Renal pelvis (tissue), 4 donors: ENCODE results near the gene NODAL. TPM values are rescaled to one million over a fixed set of nuclear protein-coding genes. Genes with fewer than 3 reads are reported as not detected.

Source experiments
- DNase-seq: peaks from one replicate; pipeline ENCODE4 v3.0.0-alpha.2; 2013
- polyA plus RNA-seq, 3 donors: library from polyadenylated mRNA; unstranded; fragments of 120-200 nt; gene quantifications; one replicate each; pipeline ENCODE4 v1.2.1, GENCODE V29; 2013; ENCODE audit not compliant: insufficient read length in 3 of 3

NODAL gene
- polyA plus RNA-seq, 3 donors, result 0.14 to 1.1 (median 0.44) TPM

GRCh38 chr10:70465278-70465677, 23.8 kb upstream of the NODAL start:
- no peak for DNase-seq

GRCh38 chr10:70462349-70462984, 21.0 kb upstream of the NODAL start:
- no peak for DNase-seq

- DNase-seq, result no peak
Observed at GRCh38 chr10:70461397-70462348, 20.2 kb upstream of the NODAL start.

GRCh38 chr10:70459774-70460490, 18.5 kb upstream of the NODAL start:
- no peak for DNase-seq

- DNase-seq, result no peak
Observed at GRCh38 chr10:70459061-70459773, 17.7 kb upstream of the NODAL start.

- no peak for DNase-seq
Observed at GRCh38 chr10:70458329-70459060, 17.0 kb upstream of the NODAL start.

- no peak for DNase-seq
Observed at GRCh38 chr10:70457759-70458305, 16.4 kb upstream of the NODAL start.

GRCh38 chr10:70456164-70456563, 14.7 kb upstream of the NODAL start:
- no peak for DNase-seq

- DNase-seq, result no peak
Observed at GRCh38 chr10:70455213-70455630, 13.7 kb upstream of the NODAL start.

- DNase-seq, result no peak
Observed at GRCh38 chr10:70448236-70448635, 6.8 kb upstream of the NODAL start.

- DNase-seq, result no peak
Observed at GRCh38 chr10:70445718-70446657, 4.5 kb upstream of the NODAL start.

- no peak for DNase-seq
Observed at GRCh38 chr10:70444744-70445143, 3.3 kb upstream of the NODAL start.

- DNase-seq, result no peak
Observed at GRCh38 chr10:70442332-70442988, 979 bp upstream of the NODAL start.

- no peak for DNase-seq
Observed at GRCh38 chr10:70441895-70442309, 421 bp upstream of the NODAL start.

GRCh38 chr10:70440296-70441160, 953 bp downstream of the NODAL start:
- no peak for DNase-seq

- no peak for DNase-seq
Observed at GRCh38 chr10:70437721-70438120, 3.8 kb downstream of the NODAL start.

- no peak for DNase-seq
Observed at GRCh38 chr10:70435241-70436085, 6.0 kb downstream of the NODAL start.
